ENCODE measurements around the gene IL17RA. TPM values are rescaled to one million over a fixed set of nuclear protein-coding genes. Genes with fewer than 3 reads are reported as not detected.

The IL17RA gene
- total and polyA plus RNA-seq, 2 donors (not counting 3 experiments of a cell fraction or from before 2014, with no cell fraction given): 13.0 to 19.3 TPM

DNA sequence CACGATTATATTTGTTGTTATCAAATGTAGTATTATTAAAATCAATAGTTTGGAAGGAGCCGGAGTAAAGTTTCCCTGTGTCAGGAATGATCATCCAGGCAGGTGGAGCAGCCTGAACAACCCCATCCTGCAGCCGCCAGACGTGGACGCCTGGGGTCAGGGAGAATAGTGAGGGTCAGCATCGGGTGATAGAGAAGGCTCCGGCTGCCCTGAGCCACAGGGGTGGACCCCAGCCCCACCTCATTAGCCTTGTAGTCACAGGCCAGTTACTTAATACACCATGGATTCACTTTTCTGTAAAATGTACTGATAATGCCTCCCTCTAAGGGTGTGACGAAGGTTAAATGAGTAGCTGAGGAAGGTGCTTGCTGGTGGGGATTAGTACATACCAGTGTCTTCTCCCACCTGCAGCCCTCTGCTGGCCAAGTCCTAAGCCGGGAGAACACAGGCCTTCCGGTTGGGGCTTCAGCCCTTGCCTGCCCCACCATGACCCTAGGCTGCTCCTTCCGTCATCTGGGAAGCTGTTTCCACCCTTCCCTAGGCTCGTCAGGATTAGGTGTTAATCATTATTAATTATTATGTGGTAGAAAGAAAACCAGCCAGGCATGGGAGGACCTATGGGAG, 21.5 kb downstream of the IL17RA start:
- no peaks in the 10 kb centered on the region for H4K20me1 ChIP-seq (replicated peaks; ENCODE audit: control insufficient read depth, extremely low read depth, insufficient read depth, low read length)
- H3K9ac ChIP-seq (replicated peaks; ENCODE audit: extremely low read depth, insufficient read depth, low read length): no peak overlapping the region
- H3K27me3 ChIP-seq (ENCODE audit: control insufficient read depth in 2 of 2, insufficient read depth in 2 of 2, low read length in 2 of 2): no peaks in the 10 kb centered on the region
- H3K36me3 ChIP-seq (ENCODE audit: control insufficient read depth in 2 of 2, extremely low read depth in 1 of 2, insufficient read depth in 2 of 2, low read length in 2 of 2): peaks cover 0 to 13% of the 10 kb centered on the region in 2 experiments
- no peak for TF ChIP-seq MYC (IDR thresholded peaks at IDR 0.05; ENCODE audit: low read depth, low read length)
- no peak for TF ChIP-seq POLR2AphosphoS5 (IDR thresholded peaks at IDR 0.05; ENCODE audit: insufficient read depth, low read depth, low read length)
- TF ChIP-seq POLR2A (IDR thresholded peaks at IDR 0.05; ENCODE audit: low read depth, low read length): no peak
- no peak for TF ChIP-seq EZH2 (IDR thresholded peaks at IDR 0.05; ENCODE audit: borderline replicate concordance, low read depth, low read length, severe bottlenecking)
- TF ChIP-seq, protein P1, sequence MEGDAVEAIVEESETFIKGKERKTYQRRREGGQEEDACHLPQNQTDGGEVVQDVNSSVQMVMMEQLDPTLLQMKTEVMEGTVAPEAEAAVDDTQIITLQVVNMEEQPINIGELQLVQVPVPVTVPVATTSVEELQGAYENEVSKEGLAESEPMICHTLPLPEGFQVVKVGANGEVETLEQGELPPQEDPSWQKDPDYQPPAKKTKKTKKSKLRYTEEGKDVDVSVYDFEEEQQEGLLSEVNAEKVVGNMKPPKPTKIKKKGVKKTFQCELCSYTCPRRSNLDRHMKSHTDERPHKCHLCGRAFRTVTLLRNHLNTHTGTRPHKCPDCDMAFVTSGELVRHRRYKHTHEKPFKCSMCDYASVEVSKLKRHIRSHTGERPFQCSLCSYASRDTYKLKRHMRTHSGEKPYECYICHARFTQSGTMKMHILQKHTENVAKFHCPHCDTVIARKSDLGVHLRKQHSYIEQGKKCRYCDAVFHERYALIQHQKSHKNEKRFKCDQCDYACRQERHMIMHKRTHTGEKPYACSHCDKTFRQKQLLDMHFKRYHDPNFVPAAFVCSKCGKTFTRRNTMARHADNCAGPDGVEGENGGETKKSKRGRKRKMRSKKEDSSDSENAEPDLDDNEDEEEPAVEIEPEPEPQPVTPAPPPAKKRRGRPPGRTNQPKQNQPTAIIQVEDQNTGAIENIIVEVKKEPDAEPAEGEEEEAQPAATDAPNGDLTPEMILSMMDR (IDR thresholded peaks at IDR 0.05; ENCODE audit: extremely low read depth in 1 of 2, insufficient read depth in 1 of 2, low read depth in 1 of 2, low read length in 2 of 2): no peak
- no peak for TF ChIP-seq FOS (IDR thresholded peaks at IDR 0.05; ENCODE audit: borderline replicate concordance, insufficient read depth, low read length)
- no peak for TF ChIP-seq GATA2 (IDR thresholded peaks at IDR 0.05; ENCODE audit: insufficient read depth, insufficient read length, low read depth, low read length)
- TF ChIP-seq, protein P2, sequence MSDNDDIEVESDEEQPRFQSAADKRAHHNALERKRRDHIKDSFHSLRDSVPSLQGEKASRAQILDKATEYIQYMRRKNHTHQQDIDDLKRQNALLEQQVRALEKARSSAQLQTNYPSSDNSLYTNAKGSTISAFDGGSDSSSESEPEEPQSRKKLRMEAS (IDR thresholded peaks at IDR 0.05; ENCODE audit: insufficient read depth, insufficient read length): no peak
- no peak for TF ChIP-seq JUN (IDR thresholded peaks at IDR 0.05; ENCODE audit: borderline replicate concordance, insufficient read depth, insufficient read length, low read depth)
- dilution Hi-C loops (cut with MboI; ENCODE audit: extremely low pct_ligation_motif_present, low sequenced_read_pairs): no loop called here
- CTCF ChIA-PET: no interaction called here
- BruUV-seq (replicated peaks): no TSS peak
- DNase-seq (ENCODE audit: low read depth, low spot score) (no peak), FAIRE-seq (no peak)
- H3K4me3 ChIP-seq (replicated peaks in 1 of 3; ENCODE audit: insufficient read depth in 1 of 3, low read depth in 1 of 3, low read length in 3 of 3): no peak overlapping the region
- no peaks in the 10 kb centered on the region for H3K79me2 ChIP-seq (ENCODE audit: control insufficient read depth, insufficient read depth, low read length)
- intact Hi-C loops (cut with micrococcal nuclease): no loop called here
- H3K9me1 ChIP-seq (replicated peaks; ENCODE audit: control insufficient read depth, extremely low read depth, insufficient read depth, low read length): no peaks in the 10 kb centered on the region
- no peak overlapping the region for H3K4me2 ChIP-seq (ENCODE audit: insufficient read depth, low read length)
- H3K9me3 ChIP-seq (replicated peaks; ENCODE audit: control insufficient read depth, insufficient read depth, low read length): no peaks in the 10 kb centered on the region
- no peaks in the 10 kb centered on the region for H3K4me1 ChIP-seq (ENCODE audit: control insufficient read depth, extremely low read depth, insufficient read depth, low read length)
- H3K27ac ChIP-seq (ENCODE audit: insufficient read depth, low read depth, low read length): no peak overlapping the region
- POLR2A ChIA-PET: no interaction called here
- H2AFZ ChIP-seq (ENCODE audit: low read depth, low read length): no peak overlapping the region
